Calu3 (cell line): ENCODE measurements around the gene ST6GALNAC1. TPM values are rescaled to one million over a fixed set of nuclear protein-coding genes. Genes with fewer than 3 reads are reported as not detected.

Experiments used
- Bru-seq: library from RNA; stranded (reverse); fragments of 400-500 nt; gene quantifications from one replicate; lab custom pipeline; 2021; lab: Mats Ljungman, UMichigan
- BruChase-seq, 2 experiments: library from RNA; stranded (reverse); fragments of 400-500 nt; gene quantifications; one replicate each; lab custom pipeline; 2021; lab: Mats Ljungman, UMichigan
- BruUV-seq: library from RNA; stranded (reverse); fragments of 400-500 nt; replicated peaks from 2 replicates; lab custom pipeline; 2021; lab: Mats Ljungman, UMichigan
- CTCF ChIA-PET: fragments of 300-600 bp; sonication (Branson Sonifier 250); formaldehyde crosslinking; loops from one replicate; lab custom pipeline; 2022; ENCODE audit warnings: antibody characterized with exemption; lab: Charles Lee
- DNase-seq: peaks from one replicate; pipeline ENCODE4 v3.0.0; 2022
- H3K27ac Mint-ChIP-seq: one replicate; pipeline ENCODE4 v1.8.0; 2022; ENCODE audit warnings: mixed read lengths; ENCODE audit not compliant: unreplicated experiment
- H3K27me3 Mint-ChIP-seq: one replicate; pipeline ENCODE4 v1.8.0; 2022; ENCODE audit warnings: mixed read lengths; ENCODE audit not compliant: unreplicated experiment
- H3K36me3 Mint-ChIP-seq: one replicate; pipeline ENCODE4 v1.8.0; 2022; ENCODE audit warnings: mild to moderate bottlenecking, moderate library complexity, mixed read lengths; ENCODE audit not compliant: insufficient read depth, unreplicated experiment
- H3K4me1 Mint-ChIP-seq: one replicate; pipeline ENCODE4 v1.8.0; 2022; ENCODE audit warnings: mild to moderate bottlenecking, low read depth, mixed read lengths; ENCODE audit not compliant: unreplicated experiment
- H3K4me3 Mint-ChIP-seq: one replicate; pipeline ENCODE4 v1.8.0; 2022; ENCODE audit warnings: mild to moderate bottlenecking, low read depth, moderate library complexity, mixed read lengths; ENCODE audit not compliant: unreplicated experiment
- H3K9me3 Mint-ChIP-seq: one replicate; pipeline ENCODE4 v1.8.0; 2022; ENCODE audit warnings: low read depth, mixed read lengths; ENCODE audit not compliant: unreplicated experiment
- intact Hi-C: fragments of 100-400 bp; cut with micrococcal nuclease; formaldehyde crosslinking; loops from one replicate; pipeline ENCODE4 v1.10.0; 2022; ENCODE audit not compliant: unreplicated experiment
- long read RNA-seq: library from polyadenylated mRNA; stranded (forward); transcript quantifications from one replicate; pipeline ENCODE4 v2.0.0, GENCODE V29; 2022
- total RNA-seq: library from RNA; stranded (reverse); gene quantifications from 2 replicates; pipeline ENCODE4 v1.2.3, GENCODE V29; 2022
- TF ChIP-seq, protein P1 (sequence below): fragments of 200-600 bp; IDR thresholded peaks from one replicate; pipeline ENCODE4 v1.8.0; 2022; ENCODE audit warnings: antibody characterized with exemption; ENCODE audit not compliant: unreplicated experiment

Gene ST6GALNAC1
- total RNA-seq (52.2 and 52.4 TPM in 2 replicates), Bru-seq, nascent RNA (percentile 72 among the genes with signal in this experiment), BruChase-seq, experiment 1, labeled RNA remaining after a 6-hour chase (percentile 76 among the genes with signal in this experiment), BruChase-seq, experiment 2, labeled RNA remaining after a 2-hour chase (percentile 64 among the genes with signal in this experiment)
- long read RNA-seq, transcript ST6GALNAC1-201 (9 exons, 2,570 nt), result major isoform, 31 of 58 reads
- long read RNA-seq, transcript ST6GALNAC1-202 (8 exons, 2,321 nt), result minor isoform, 5 of 58 reads
- long read RNA-seq, transcript ST6GALNAC1-207 (2 exons, 419 nt), result minor isoform, 10 of 58 reads
- long read RNA-seq, partial matches to known transcripts, result 7 of 58 reads
- long read RNA-seq, other reads (novel, unspliced or antisense), result 4 of 58 reads

DNA sequence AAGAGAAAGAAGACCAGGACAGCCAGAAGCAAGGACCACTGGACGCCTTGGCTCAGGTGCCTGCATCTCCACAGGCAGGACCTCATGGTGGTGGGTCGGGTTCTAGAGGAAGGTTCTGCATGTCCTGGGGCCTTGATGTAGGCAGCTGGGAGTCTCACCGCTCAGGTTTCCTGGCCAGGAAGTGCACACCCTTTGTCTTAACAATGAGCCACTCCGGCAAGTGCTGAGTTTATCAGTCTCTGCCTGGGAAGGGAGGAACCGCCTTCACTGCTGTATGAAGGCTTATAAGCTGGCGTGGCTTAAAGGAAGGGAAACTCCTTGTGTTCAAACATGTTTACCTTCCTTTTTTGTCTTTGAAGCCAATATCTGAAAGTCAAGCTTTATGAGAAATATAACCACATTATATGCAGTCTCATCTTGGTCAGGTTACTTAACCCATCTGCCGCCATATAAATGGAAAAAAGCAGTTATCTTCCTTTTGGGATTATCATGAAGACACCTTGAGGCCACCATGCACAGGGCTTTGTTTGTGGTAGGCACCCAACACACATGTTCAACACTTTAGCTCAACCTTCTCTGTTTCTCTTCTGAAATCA, at the start of gene ST6GALNAC1:
Gene ST6GALNAC1 (minus strand): TSS at position 205 of the 596 bp plus-strand sequence. CDS start 119 bp downstream, at position 86.
- Mint-ChIP-seq H3K27ac (peak within 1 kb of the TSS; percentile 70), H3K4me3 (peak within 1 kb of the TSS; percentile 72), H3K4me1 (peaks cover 68% of the 10 kb centered on the region), H3K27me3 (no peaks in the 10 kb centered on the region), H3K9me3 (no peaks in the 10 kb centered on the region), H3K36me3 (peaks cover 25% of the 10 kb centered on the region)
- peak; percentile 68 for DNase-seq
- no TSS peak for BruUV-seq
- intact Hi-C loops, result loop anchor here (10.0 kb wide), 1 partner anchor 71 kb away; the partner anchor contains the start of gene MXRA7
- TF ChIP-seq, protein P1, sequence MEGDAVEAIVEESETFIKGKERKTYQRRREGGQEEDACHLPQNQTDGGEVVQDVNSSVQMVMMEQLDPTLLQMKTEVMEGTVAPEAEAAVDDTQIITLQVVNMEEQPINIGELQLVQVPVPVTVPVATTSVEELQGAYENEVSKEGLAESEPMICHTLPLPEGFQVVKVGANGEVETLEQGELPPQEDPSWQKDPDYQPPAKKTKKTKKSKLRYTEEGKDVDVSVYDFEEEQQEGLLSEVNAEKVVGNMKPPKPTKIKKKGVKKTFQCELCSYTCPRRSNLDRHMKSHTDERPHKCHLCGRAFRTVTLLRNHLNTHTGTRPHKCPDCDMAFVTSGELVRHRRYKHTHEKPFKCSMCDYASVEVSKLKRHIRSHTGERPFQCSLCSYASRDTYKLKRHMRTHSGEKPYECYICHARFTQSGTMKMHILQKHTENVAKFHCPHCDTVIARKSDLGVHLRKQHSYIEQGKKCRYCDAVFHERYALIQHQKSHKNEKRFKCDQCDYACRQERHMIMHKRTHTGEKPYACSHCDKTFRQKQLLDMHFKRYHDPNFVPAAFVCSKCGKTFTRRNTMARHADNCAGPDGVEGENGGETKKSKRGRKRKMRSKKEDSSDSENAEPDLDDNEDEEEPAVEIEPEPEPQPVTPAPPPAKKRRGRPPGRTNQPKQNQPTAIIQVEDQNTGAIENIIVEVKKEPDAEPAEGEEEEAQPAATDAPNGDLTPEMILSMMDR, result no peak
- CTCF ChIA-PET, result interaction anchor here (1.0 kb wide), 1 partner anchor 38 kb away, joined by 3 read pairs; no protein-coding TSS in a partner anchor

GRCh38 chr17:76691379-76692191, 48.0 kb upstream of the ST6GALNAC1 start:
- Mint-ChIP-seq H3K27me3 (peaks cover 25% of the 10 kb centered on the region), H3K4me3 (no peak overlapping the region), H3K27ac (no peak overlapping the region), H3K4me1 (peaks cover 9% of the 10 kb centered on the region), H3K36me3 (peaks cover 7% of the 10 kb centered on the region), H3K9me3 (no peaks in the 10 kb centered on the region)
- no TSS peak for BruUV-seq
- intact Hi-C loops, result no loop called here
- CTCF ChIA-PET, result interaction anchor here (1.3 kb wide), 1 partner anchor 10 kb away, joined by 4 read pairs; no protein-coding TSS in a partner anchor
- DNase-seq, result no peak
- TF ChIP-seq, protein P1, result no peak

DNA sequence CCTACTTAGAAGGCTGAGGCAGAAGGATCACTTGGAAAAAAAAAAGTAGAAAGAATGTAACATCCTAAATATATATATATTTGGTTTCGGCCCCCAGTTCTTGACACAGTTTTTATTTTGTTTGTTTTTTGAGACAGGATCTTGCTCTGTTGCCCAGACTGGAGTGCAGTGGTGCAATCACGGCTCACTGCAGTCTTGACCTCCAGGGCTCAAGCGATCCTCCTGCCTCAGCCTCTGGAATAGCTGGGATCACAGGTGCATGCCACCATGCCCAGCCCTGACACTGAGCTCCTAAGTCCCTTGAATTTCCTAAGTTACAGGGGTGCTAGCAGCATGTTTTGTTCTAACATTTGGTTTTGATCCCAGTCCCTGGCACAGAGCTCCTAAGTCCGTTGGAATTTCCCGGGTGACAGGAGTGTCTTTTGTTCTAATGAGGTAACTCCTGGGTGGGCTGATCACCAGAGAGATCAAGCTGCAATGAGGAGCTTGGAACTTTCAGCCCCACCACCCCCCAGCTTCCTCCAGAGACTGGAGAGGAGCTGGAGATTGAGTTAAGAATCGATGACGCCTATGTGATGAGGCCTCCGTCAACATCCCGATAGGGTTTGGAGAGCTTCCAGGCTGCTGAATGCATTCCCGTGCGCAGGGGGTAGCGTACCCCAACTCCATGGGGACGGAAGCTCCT, 47.2 kb upstream of the ST6GALNAC1 start:
- CTCF ChIA-PET, result interaction anchor here (1.3 kb wide), 1 partner anchor 10 kb away, joined by 4 read pairs; no protein-coding TSS in a partner anchor
- H3K36me3 Mint-ChIP-seq, result peaks cover 7% of the 10 kb centered on the region
- intact Hi-C loops, result no loop called here

More for the DNA sequence above, 47.2 kb upstream of the ST6GALNAC1 start:
- DNase-seq, result no peak
- no peak overlapping the region for H3K27ac Mint-ChIP-seq
- H3K27me3 Mint-ChIP-seq, result peaks cover 20% of the 10 kb centered on the region
- no TSS peak for BruUV-seq
- no peaks in the 10 kb centered on the region for H3K9me3 Mint-ChIP-seq
- no peak overlapping the region for H3K4me3 Mint-ChIP-seq
- H3K4me1 Mint-ChIP-seq, result peaks cover 7% of the 10 kb centered on the region
- TF ChIP-seq, protein P1, result no peak
